ENCODE measurements around the gene ZNF778.

The ZNF778 gene

GRCh38 chr16:89268987-89269735, 51.7 kb downstream of the ZNF778 start:
- DNase-seq (ENCODE audit: low read depth, low spot score) = no peak
- no peak overlapping the region for H3K4me3 ChIP-seq (ENCODE audit: low read length)

- no peak overlapping the region for H3K4me3 ChIP-seq (ENCODE audit: low read length)
- DNase-seq (ENCODE audit: low read depth, low spot score) = no peak
Observed at GRCh38 chr16:89269805-89270665, 52.5 kb downstream of the ZNF778 start.

GRCh38 chr16:89270666-89271345, 53.3 kb downstream of the ZNF778 start:
- no peak for DNase-seq (ENCODE audit: low read depth, low spot score)
- H3K4me3 ChIP-seq (ENCODE audit: low read length) = no peak overlapping the region

DNA sequence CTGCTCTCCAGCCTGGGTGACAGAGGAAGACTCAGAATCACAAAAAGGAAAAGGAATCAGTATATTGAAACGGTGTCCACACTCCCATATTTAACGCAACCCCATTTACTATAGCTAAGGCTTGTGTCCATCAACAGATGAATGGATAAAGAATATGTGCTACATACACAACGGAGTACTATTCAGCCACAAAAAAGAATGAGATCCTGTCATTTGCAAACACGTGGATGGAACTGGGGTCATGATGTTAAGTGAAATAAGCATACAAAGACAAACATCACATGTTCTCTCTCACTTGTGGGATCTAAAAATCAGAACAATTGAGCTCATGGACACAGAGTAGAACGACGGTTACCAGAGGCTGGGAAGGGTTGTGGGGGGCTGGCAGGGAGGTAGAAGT, 55.1 kb downstream of the ZNF778 start:
- no peak overlapping the region for H3K4me3 ChIP-seq (ENCODE audit: low read length)
- no peak for DNase-seq (ENCODE audit: low read depth, low spot score)

DNA sequence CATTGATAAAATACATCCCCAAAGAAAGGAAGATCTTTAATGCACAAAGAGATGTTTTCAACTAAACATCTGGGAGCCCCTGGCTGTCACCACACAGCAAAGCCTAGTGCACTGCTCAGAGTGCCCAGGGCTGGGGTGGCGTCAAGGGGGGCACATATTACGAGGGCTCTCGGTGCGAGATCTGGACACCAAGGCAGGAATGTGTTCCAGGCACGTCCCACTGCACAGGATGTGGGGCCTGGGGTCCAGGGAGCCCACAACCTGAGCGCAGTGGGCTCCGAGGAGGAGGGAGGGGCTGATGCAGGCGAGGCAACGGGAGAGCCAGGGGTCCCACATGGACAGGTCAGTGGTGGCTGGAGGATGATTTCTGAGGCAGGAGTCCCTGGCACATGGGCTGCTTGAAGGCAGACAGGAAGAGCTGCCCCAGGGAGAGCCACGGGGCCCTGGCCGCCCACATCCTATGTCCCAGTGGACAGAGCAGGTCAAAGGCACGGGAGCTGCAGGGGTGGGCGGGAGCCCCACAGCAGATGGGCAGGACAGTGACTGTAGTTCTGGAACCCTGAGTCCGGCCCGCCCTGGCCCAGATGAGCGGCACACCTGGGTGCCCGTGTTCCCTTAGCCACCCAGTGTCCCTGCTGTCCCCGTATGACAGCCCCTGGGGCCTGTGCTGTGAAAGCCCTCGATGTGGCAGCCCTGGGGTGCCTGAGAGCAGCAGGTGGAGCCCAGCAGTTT, 56.4 kb downstream of the ZNF778 start:
- DNase-seq (ENCODE audit: low read depth, low spot score) = no peak
- H3K4me3 ChIP-seq (ENCODE audit: low read length) = no peak overlapping the region

DNA sequence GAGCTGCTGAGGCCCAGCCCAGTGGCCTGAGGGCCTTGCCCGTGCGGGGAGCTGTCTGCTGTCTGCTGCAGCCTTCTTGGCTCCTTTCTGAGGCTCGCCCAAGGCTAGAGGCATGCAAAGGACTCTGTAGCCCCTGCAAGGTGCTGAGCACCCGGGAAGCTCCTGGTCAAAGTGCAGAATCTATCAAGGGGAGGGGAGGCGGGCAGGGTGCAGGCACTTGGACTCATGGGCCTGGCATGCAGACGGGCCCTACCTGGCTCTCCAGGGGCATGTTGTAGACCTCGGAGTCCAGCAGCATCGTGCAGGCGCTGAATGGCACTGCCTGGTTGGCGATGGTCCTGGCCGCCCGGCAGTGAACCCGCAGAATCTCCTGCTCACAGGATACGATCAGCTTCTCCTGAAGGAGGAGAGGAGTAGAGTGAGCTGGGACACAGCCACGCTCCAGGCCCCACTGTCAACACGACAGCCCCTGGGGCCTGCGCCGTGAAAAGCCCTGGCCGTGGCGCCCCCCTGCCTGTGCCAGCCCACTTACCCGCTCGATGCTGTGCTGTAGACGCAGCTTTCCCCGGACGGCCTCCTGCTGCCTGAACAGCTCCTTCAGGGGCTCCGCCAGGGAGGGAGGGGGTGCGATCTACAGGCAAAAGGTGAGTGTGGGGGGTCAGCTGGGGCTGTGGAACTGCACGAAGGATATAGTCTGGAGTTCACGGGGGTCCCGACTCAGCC, 57.2 kb downstream of the ZNF778 start:
- DNase-seq (ENCODE audit: low read depth, low spot score) = no peak
- H3K4me3 ChIP-seq (ENCODE audit: low read length) = no peak overlapping the region

GRCh38 chr16:89275284-89275584, 57.7 kb downstream of the ZNF778 start:
- H3K4me3 ChIP-seq (ENCODE audit: low read length) = no peak overlapping the region
- no peak for DNase-seq (ENCODE audit: low read depth, low spot score)

- no peak for DNase-seq (ENCODE audit: low read depth, low spot score)
- H3K4me3 ChIP-seq (ENCODE audit: low read length) = no peak overlapping the region
Observed at GRCh38 chr16:89275837-89276720, 58.6 kb downstream of the ZNF778 start.

GRCh38 chr16:89277049-89277448, 59.5 kb downstream of the ZNF778 start:
- no peak overlapping the region for H3K4me3 ChIP-seq (ENCODE audit: low read length)
- no peak for DNase-seq (ENCODE audit: low read depth, low spot score)

DNA sequence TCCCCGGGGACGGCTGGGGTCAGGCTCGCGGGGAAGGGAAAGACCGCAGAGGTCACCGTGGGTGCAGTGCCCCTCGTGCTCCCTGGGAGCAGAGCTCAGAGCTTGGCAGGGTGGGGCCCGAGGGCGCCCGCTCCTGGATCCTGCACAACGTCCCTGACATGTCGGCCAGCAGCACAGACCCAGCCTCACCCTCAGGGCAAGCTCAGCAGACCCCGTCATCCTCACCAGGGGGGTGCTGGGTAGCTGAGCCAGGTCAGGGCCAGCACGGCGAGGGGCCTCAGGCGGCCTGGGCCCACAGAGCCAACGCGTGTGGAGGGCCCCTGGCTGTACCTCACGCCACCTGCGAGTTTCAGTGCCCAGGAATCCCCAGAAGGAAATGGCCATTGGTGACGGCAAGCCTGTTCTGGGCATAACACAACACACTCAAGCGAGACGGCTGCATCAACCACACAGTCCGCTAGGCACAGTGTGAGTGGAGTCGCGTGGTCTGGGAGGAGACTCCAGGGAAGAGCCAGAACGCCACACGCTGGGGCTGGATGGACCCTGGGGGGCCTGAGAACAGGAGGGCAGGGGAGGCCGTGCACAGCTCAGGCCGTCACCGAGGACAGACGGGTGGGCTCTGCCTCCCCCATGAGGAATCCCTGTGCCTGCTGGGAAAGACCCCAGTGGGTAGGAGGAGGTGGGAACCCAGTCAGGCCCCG, 60.3 kb downstream of the ZNF778 start:
- no peak overlapping the region for H3K4me3 ChIP-seq (ENCODE audit: low read length)
- no peak for DNase-seq (ENCODE audit: low read depth, low spot score)

- no peak for DNase-seq (ENCODE audit: low read depth, low spot score)
Observed at GRCh38 chr16:89278441-89279240, 61.1 kb downstream of the ZNF778 start.

DNA sequence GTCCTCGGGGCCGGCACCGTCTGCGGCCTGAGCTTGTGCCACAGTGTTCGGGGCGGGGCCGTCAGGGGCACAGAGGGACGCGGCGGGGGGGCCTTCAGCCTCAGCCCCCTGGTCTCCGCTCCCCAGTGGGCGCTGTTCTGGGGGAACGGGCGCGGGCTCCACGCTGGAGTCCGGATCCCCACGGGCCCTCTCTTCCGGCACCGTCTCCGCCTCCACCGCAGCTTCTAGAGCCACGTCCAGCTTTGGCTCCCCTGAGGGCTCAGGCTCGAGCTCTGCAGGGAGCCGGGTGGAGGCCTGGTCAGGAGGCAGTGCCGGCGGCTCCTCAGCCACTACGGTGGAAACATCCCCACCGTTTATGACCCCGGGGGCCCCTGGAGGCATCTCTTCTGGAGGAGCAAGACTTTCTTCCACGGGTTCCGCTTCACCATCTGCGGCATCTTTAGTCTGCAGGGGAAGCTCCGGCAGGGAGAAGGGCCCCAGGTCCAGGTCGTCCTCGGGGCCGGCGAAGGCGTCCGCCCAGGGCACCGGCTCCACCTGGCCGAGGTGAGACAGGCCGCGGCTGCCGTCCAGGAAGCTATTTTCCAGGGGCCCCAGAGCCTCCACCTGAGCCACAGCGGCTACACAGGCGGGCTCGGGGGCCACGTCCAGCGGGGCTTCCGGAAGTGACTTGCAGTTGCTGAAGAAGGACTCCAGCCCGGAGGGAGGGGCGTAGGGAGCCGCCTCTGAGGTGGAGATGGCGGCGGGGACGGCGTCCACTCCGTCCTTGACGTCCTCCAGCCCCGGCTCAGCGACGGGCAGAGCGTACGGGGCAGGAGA, 62.4 kb downstream of the ZNF778 start:
- no peak overlapping the region for H3K4me3 ChIP-seq (ENCODE audit: low read length)
- DNase-seq (ENCODE audit: low read depth, low spot score) = no peak

More at GRCh38 chr16:89278441-89279240, 61.1 kb downstream of the ZNF778 start:
- no peak overlapping the region for H3K4me3 ChIP-seq (ENCODE audit: low read length)

DNA sequence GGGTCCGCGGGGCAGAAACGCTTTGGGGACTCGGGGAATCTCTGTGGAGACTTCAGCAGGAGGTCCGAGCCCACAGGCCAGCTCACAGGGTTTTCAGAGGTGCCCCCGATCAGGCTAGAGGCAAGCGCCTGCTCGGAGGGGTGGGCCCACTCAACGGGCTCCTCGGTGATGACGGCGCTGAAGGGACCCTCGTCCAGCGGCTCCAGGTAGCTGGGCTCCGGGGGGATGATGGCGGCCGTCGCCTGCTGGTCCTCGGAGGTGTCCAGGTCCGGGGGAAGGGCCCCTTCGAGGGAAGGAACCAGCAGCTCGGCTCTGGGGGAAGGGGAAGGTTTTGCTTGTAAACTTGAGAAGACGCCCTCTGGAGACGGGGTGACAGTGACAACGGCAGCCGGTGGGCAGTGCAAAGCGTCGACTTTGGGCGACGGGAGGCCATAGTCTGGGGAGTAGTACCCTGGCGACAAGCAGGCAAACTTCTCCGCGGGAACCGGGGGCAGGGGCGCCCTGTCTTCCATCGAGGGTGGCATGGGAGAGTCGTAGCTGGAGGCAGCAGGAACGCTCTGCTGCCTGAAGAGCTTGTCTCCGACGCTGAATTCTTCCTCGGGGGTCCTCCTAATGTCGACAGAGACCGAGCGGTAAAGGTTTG, 63.2 kb downstream of the ZNF778 start:
- DNase-seq (ENCODE audit: low read depth, low spot score) = no peak
- no peak overlapping the region for H3K4me3 ChIP-seq (ENCODE audit: low read length)

GRCh38 chr16:89281189-89281577, 63.7 kb downstream of the ZNF778 start:
- DNase-seq (ENCODE audit: low read depth, low spot score) = no peak

DNA sequence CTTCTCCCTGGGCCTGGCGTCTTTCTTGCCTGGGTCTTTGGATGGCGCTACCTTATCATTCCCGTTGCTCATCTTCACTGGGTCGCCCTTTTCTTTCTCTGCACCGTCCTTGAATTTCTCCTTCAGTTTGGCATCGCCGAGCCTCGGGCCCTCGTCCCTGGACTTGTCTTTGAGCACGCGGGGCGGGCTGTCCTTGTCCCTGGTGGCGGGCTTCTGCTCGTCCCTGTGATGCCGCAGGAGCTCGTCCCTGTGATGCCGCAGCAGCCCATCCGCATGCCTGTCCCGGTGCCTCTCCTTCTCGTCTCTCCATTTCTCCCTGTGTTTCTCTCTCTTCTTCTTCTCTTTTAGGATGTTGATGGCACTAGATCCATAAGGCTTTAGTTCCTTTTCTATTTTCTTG, 64.3 kb downstream of the ZNF778 start:
- no peak overlapping the region for H3K4me3 ChIP-seq (ENCODE audit: low read length)
- no peak for DNase-seq (ENCODE audit: low read depth, low spot score)

More at GRCh38 chr16:89281189-89281577, 63.7 kb downstream of the ZNF778 start:
- no peak overlapping the region for H3K4me3 ChIP-seq (ENCODE audit: low read length)
